ENCODE measurements around the gene CXCL8.

- TF ChIP-seq CTCF (IDR thresholded peaks at IDR 0.05; ENCODE audit: low read length), result no peak
- no peak for TF ChIP-seq EZH2 (IDR thresholded peaks at IDR 0.05; ENCODE audit: borderline replicate concordance, low read length)
Observed at GRCh38 chr4:73711989-73712388, 28.4 kb upstream of the CXCL8 start.
